Esophagus squamous epithelium (tissue), 4 donors: ENCODE results near the gene NPTXR.

Source experiments
- POLR2A ChIP-seq, 4 donors: fragments of 450-650 bp; IDR thresholded peaks; one replicate each; pipeline ENCODE4 v1.6.1; 2017; ENCODE audit warnings: antibody characterized with exemption in 4 of 4, mild to moderate bottlenecking in 4 of 4, moderate library complexity in 3 of 4
- TF ChIP-seq, protein P1 (sequence below), 6 experiments: fragments of 450-650 bp in 4 of 6; fragments of 200-600 bp in 2 of 6; sonication (generic) in 2 of 6; IDR thresholded peaks; one replicate each; pipeline ENCODE4 v1.5.1; 2016 to 2019; ENCODE audit warnings: antibody characterized with exemption in 6 of 6, mild to moderate bottlenecking in 4 of 6, moderate library complexity in 4 of 6

DNA sequence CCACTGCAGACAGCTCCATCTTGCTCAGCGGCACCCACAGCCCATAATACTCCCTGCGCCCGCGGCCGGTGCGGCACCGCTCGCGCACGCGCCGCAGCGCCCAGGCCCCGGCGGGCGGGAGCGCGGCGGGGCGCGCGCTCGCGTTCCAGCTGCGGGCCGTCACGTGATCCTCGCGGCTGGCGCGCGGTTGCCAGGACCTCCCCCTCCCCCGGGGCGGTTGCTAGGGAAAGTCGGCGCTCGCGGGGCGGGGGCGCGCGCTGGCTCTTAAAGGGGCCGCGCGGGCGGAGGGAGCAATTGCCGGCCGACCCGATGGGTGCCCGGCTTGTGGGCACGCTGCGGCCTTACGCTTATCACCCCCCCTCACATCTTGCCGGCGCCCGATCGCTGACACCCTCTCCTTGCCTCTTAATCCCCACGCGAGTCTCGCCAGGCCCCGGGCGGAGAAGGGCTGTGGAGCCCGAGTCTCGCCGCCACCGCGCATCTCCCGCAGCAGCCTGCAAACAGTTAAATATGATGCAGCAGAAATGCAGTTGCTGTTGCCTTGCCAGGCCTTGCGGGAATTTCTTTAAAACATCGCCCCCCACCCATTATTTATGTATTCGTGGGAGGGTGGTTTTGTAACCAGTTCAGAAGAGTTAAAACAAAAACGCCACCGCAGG, 28.5 kb upstream of the NPTXR start, which contains the start of gene CBX6:
- TF ChIP-seq, protein P1, sequence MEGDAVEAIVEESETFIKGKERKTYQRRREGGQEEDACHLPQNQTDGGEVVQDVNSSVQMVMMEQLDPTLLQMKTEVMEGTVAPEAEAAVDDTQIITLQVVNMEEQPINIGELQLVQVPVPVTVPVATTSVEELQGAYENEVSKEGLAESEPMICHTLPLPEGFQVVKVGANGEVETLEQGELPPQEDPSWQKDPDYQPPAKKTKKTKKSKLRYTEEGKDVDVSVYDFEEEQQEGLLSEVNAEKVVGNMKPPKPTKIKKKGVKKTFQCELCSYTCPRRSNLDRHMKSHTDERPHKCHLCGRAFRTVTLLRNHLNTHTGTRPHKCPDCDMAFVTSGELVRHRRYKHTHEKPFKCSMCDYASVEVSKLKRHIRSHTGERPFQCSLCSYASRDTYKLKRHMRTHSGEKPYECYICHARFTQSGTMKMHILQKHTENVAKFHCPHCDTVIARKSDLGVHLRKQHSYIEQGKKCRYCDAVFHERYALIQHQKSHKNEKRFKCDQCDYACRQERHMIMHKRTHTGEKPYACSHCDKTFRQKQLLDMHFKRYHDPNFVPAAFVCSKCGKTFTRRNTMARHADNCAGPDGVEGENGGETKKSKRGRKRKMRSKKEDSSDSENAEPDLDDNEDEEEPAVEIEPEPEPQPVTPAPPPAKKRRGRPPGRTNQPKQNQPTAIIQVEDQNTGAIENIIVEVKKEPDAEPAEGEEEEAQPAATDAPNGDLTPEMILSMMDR (IDR thresholded peaks at IDR 0.05), result no peak
- TF ChIP-seq POLR2A (IDR thresholded peaks at IDR 0.05), result peak in 1 of 4 donors; percentile 37
